ENCODE data around the gene NELL1. TPM values are rescaled to one million over a fixed set of nuclear protein-coding genes. Genes with fewer than 3 reads are reported as not detected.

The NELL1 gene
- total RNA-seq, 4 donors from 2014 or later, result not detected

DNA sequence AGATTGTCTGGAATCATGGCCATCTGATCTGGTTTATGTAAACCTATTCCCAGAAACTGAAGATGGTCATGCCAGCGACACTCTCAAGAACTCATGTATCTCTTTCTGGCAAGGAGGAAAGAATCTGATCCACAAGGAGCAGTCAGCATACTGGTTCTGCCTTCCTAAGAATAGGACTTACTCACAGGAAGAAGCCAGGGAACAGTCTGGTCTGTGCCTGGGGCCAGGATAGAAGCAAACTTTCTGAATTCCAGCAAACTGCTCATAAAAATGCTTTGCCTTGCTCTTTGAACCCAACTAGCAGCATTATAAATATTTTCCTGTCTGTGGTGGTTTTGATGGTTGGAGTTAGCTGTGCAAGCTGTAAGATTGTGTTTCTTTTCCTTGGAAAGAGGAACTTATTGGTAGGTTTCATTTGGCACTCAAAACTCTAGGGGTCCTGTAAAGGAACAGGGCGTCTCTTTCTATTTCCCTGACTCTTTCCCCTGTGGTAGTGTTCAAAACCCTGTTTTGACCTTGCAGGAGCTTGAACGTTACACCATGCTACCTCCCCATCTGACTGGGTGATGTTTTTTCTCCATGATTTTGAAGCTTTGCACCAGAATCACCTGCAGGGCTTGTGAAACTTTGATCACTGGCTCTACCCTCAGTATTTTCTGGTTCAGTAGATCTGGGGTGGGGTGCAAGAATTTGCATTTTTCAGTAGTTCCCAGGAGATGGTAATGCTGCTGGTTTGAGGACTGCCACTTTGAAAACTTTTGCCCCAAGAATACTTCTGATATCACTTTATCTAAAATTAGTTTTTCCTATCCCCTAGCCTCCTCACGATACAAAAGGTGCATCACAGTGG is 895.7 kb downstream of the NELL1 start:
- no peaks in the 10 kb centered on the region for H3K36me3 ChIP-seq
- DNase-seq, result no peak
- H3K4me3 ChIP-seq (replicated peaks in 1 of 3), result no peak overlapping the region
- no peaks in the 10 kb centered on the region for H3K9me3 ChIP-seq
- H3K27me3 ChIP-seq, result no peaks in the 10 kb centered on the region
- no peak overlapping the region for H3K27ac ChIP-seq
- TF ChIP-seq, protein P1, sequence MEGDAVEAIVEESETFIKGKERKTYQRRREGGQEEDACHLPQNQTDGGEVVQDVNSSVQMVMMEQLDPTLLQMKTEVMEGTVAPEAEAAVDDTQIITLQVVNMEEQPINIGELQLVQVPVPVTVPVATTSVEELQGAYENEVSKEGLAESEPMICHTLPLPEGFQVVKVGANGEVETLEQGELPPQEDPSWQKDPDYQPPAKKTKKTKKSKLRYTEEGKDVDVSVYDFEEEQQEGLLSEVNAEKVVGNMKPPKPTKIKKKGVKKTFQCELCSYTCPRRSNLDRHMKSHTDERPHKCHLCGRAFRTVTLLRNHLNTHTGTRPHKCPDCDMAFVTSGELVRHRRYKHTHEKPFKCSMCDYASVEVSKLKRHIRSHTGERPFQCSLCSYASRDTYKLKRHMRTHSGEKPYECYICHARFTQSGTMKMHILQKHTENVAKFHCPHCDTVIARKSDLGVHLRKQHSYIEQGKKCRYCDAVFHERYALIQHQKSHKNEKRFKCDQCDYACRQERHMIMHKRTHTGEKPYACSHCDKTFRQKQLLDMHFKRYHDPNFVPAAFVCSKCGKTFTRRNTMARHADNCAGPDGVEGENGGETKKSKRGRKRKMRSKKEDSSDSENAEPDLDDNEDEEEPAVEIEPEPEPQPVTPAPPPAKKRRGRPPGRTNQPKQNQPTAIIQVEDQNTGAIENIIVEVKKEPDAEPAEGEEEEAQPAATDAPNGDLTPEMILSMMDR (IDR thresholded peaks at IDR 0.05), result no peak
- no peak for TF ChIP-seq POLR2A (IDR thresholded peaks at IDR 0.05)
- intact Hi-C loops (cut with DNase I), result no loop called here
- peaks cover 2 to 21% of the 10 kb centered on the region in 2 donors for H3K4me1 ChIP-seq
- 57 to 63% methylated on average over 4 of the region's 4 CpGs for WGBS, 2 donors

DNA sequence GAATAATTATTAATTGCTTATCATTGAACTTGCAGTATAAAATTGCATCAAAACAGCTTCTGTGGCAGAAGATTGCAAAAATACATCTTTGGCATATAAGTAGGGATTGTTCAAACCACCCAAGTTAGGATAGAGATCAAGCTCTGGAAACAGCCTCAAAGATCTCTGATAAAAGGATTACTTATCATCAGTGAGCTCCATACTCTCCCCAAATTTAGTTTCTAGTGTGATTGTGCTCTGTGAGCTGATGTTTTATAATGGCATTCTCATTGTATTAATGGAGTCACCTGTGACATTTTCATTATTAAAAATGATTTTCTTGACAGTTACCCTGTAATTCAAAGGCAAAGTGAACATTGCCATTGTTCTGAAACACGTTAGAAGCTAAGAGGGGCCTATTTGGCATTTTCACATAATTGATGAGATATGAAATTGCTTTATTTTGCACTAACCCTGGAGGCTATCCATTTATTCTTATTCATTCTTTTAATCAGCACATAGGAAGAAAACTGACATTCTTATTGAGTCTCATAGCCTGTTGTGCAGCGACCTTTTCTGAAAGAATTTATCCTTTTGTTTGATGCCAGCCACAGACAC is 897.2 kb downstream of the NELL1 start:
- WGBS, 2 donors, result 63 to 81% methylated on average over 2 of the region's 2 CpGs

DNA sequence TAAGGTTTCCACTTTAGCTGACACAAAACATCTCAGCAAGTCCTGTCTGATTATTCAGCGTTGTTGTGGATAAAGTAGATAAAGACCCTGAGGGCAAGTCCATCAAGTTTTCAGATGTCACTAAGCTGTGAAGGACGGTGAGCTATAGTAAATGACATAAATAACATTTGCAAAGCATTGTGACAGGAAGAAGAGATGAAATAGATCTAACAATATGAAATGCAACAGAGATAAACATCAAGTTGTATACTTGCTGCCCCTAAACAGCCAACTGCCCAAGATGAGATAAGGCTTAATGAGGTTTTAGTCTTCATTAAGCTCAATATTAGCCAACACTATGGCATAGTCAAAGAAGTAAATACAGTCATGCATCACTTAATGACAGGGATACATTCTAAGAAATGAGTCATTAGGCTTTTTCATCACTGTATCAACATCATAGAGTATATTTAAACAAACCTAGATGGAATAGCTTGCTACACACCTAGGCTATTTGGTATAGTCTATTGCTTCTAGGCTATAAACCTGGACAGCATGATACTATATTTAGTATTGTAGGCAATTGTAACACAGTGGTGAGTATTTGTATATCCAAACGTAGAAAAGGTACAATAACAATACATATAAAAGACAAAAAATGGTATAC is 898.4 kb downstream of the NELL1 start:
- intact Hi-C loops (cut with DNase I), result no loop called here
- no peaks in the 10 kb centered on the region for H3K27me3 ChIP-seq
- no peaks in the 10 kb centered on the region for H3K36me3 ChIP-seq
- no peak for TF ChIP-seq POLR2A (IDR thresholded peaks at IDR 0.05)
- TF ChIP-seq, protein P1 (IDR thresholded peaks at IDR 0.05), result no peak
- 80 to 85% methylated on average over 3 of the region's 3 CpGs for WGBS, 2 donors
- no peaks in the 10 kb centered on the region for H3K9me3 ChIP-seq
- peaks cover 3 to 16% of the 10 kb centered on the region in 2 donors for H3K4me1 ChIP-seq
- H3K4me3 ChIP-seq (replicated peaks in 1 of 3), result no peak overlapping the region
- DNase-seq, result no peak
- H3K27ac ChIP-seq, result no peak overlapping the region

More for the DNA sequence above, 897.2 kb downstream of the NELL1 start:
- Histone ChIP-seq H3K4me1 (peaks cover 3 to 16% of the 10 kb centered on the region in 2 donors), H3K27me3 (no peaks in the 10 kb centered on the region), H3K9me3 (no peaks in the 10 kb centered on the region), H3K4me3 (replicated peaks in 1 of 3) (no peak overlapping the region), H3K27ac (no peak overlapping the region), H3K36me3 (no peaks in the 10 kb centered on the region)
- TF ChIP-seq POLR2A (IDR thresholded peaks at IDR 0.05), result no peak
- TF ChIP-seq, protein P1 (IDR thresholded peaks at IDR 0.05), result no peak
- no peak for DNase-seq
- intact Hi-C loops (cut with DNase I), result no loop called here

DNA sequence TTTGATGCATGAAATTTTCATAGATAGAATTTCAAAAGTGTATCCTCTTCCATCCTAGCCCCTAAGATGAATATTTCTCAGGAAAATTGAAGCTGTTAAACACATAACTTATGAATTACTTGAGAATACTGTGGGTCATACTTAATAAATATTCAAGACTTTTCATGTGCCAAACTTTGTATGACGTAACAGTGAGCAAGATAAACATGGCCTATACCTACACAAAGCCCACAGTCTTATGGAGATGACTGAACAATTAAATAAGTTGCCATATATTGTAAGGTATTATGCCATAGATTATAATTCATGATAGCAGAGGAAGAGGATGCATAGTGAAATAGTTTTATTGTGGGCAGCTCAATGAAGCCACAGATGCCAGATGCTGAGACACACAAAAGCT is 902.8 kb downstream of the NELL1 start:
- DNase-seq, result no peak
- no peak overlapping the region for H3K4me3 ChIP-seq (replicated peaks in 1 of 3)
- H3K4me1 ChIP-seq, result peaks cover 3 to 16% of the 10 kb centered on the region in 2 donors
- H3K27me3 ChIP-seq, result no peaks in the 10 kb centered on the region
- 90 to 94% methylated on average over 1 of the region's 1 CpG for WGBS, 2 donors
- intact Hi-C loops (cut with DNase I), result no loop called here
- no peaks in the 10 kb centered on the region for H3K9me3 ChIP-seq
- H3K27ac ChIP-seq, result no peak overlapping the region
- TF ChIP-seq POLR2A (IDR thresholded peaks at IDR 0.05), result no peak
- TF ChIP-seq, protein P1 (IDR thresholded peaks at IDR 0.05), result no peak
- H3K36me3 ChIP-seq, result no peaks in the 10 kb centered on the region
